HepG2 (cell line): Measurements from ENCODE around the gene UST. TPM values are rescaled to one million over a fixed set of nuclear protein-coding genes. Genes with fewer than 3 reads are reported as not detected.

ENCODE experiments used
- ATAC-seq: fragments of 200-7000 bp; cut with Tn5 transposase; 3 replicates; pipeline ENCODE4 v1.9.1; 2020; ENCODE audit warnings: mild to moderate bottlenecking, moderate library complexity
- BruUV-seq: library from RNA; stranded (reverse); fragments of 400-500 nt; replicated peaks from 2 replicates; lab custom pipeline; 2021; lab: Mats Ljungman, UMichigan
- CTCF ChIA-PET: fragments of 300-600 bp; formaldehyde crosslinking; extraction: SDS; loops from one replicate; lab custom pipeline; 2021; ENCODE audit warnings: low total read pairs, inconsistent platforms, low intra/inter-chr PET ratio; lab: Yijun Ruan, JAX
- POLR2A ChIA-PET: fragments of 350-600 bp; sonication (Branson Sonifier 250); formaldehyde crosslinking; loops from one replicate; lab custom pipeline; 2020; ENCODE audit warnings: antibody characterized with exemption, inconsistent platforms; lab: Yijun Ruan, JAX
- DNase-seq: peaks from one replicate; pipeline ENCODE4 v3.0.0-alpha.2; 2015; ENCODE audit warnings: low spot score
- FAIRE-seq: peaks from 3 replicates; lab custom pipeline; 2011; peaks lifted over from hg19 to GRCh38; lab: Jason Lieb, UNC
- H2AFZ ChIP-seq: one replicate; pipeline ENCODE4 v1.6.1; 2011; ENCODE audit warnings: low read length, inconsistent platforms
- H3K27ac ChIP-seq: fragments of 300-600 bp; 3 replicates; pipeline ENCODE4 v1.8.0; 2011; ENCODE audit warnings: mixed run types, mild to moderate bottlenecking, mixed read lengths, low read length, inconsistent platforms; ENCODE audit not compliant: insufficient read depth; ENCODE audit errors: extremely low read length
- H3K27me3 ChIP-seq, 2 experiments: fragments of 200-600 bp in 1 of 2; 2 replicates in 1 of 2; 3 replicates in 1 of 2; pipeline versions ENCODE4 v1.6.0 to v1.8.0; 2011; ENCODE audit warnings: low read length in 2 of 2, mild to moderate bottlenecking in 2 of 2, moderate library complexity in 2 of 2, inconsistent platforms in 1 of 2; ENCODE audit not compliant: insufficient read depth in 2 of 2, control insufficient read depth in 1 of 2
- H3K36me3 ChIP-seq, 2 experiments: fragments of 200-600 bp in 1 of 2; replicated peaks in 1 of 2; 2 replicates in 1 of 2; 3 replicates in 1 of 2; pipeline versions ENCODE4 v1.5.1 to v1.8.0; 2011; ENCODE audit warnings: low read length in 2 of 2, inconsistent platforms in 1 of 2; ENCODE audit not compliant: insufficient read depth in 2 of 2, control insufficient read depth in 1 of 2
- H3K4me1 ChIP-seq: 2 replicates; pipeline ENCODE4 v1.5.1; 2012; ENCODE audit warnings: low read length, inconsistent platforms; ENCODE audit not compliant: insufficient read depth
- H3K4me2 ChIP-seq: 2 replicates; pipeline ENCODE4 v1.6.0; 2011; ENCODE audit warnings: low read depth, low read length, inconsistent platforms
- H3K4me3 ChIP-seq, 3 experiments: fragments of 200-600 bp in 1 of 3; sonication (generic), shearing (Covaris generic) in 1 of 3; replicated peaks in 1 of 3; 2 replicates each; pipeline ENCODE4 v1.5.1; 2011 to 2016; ENCODE audit warnings: low read length in 3 of 3, inconsistent platforms in 2 of 3, low read depth in 2 of 3, mild to moderate bottlenecking in 2 of 3, control low read depth in 1 of 3, mixed read lengths in 1 of 3; ENCODE audit not compliant: insufficient read depth in 1 of 3
- H3K79me2 ChIP-seq: one replicate; pipeline ENCODE4 v1.6.1; 2011; ENCODE audit warnings: low read length, inconsistent platforms; ENCODE audit not compliant: insufficient read depth
- H3K9ac ChIP-seq: 2 replicates; pipeline ENCODE4 v1.6.0; 2011; ENCODE audit warnings: mild to moderate bottlenecking, low read depth, low read length, inconsistent platforms; ENCODE audit not compliant: insufficient read depth
- H3K9me3 ChIP-seq: 2 replicates; pipeline ENCODE4 v1.5.1; 2012; ENCODE audit warnings: mild to moderate bottlenecking, low read length
- H4K20me1 ChIP-seq: 2 replicates; pipeline ENCODE4 v1.6.0; 2011; ENCODE audit warnings: inconsistent platforms, mild to moderate bottlenecking, low read length, moderate library complexity; ENCODE audit not compliant: insufficient read depth
- ARNT2 ChIP-seq: sonication (generic); formaldehyde crosslinking; IDR thresholded peaks from 2 replicates; pipeline ENCODE4 v1.8.0; 2022; ENCODE audit warnings: mild to moderate bottlenecking, low read depth, missing genetic modification reagents, moderate library complexity
- CC2D1A ChIP-seq: sonication (generic); formaldehyde crosslinking; IDR thresholded peaks from 2 replicates; pipeline ENCODE4 v1.8.1; 2023; ENCODE audit warnings: mild to moderate bottlenecking, missing genetic modification reagents
- HOXA7 ChIP-seq: sonication (generic); formaldehyde crosslinking; IDR thresholded peaks from 2 replicates; pipeline ENCODE4 v1.8.1; 2022; ENCODE audit warnings: mild to moderate bottlenecking, missing genetic modification reagents, moderate library complexity
- KLF13 ChIP-seq: sonication (generic); formaldehyde crosslinking; IDR thresholded peaks from 2 replicates; pipeline ENCODE4 v1.4.0; 2020; ENCODE audit warnings: mild to moderate bottlenecking, missing genetic modification reagents
- MIER3 ChIP-seq: IDR thresholded peaks from 2 replicates; pipeline ENCODE4 v1.6.1; 2016; ENCODE audit warnings: missing compliant biosample characterization, borderline replicate concordance
- NFE2 ChIP-seq: sonication (generic); formaldehyde crosslinking; IDR thresholded peaks from 2 replicates; pipeline ENCODE4 v1.4.0; 2020; ENCODE audit warnings: missing genetic modification reagents
- PAXIP1 ChIP-seq: sonication (generic); formaldehyde crosslinking; conservative IDR thresholded peaks from 2 replicates; pipeline ENCODE4 v1.4.0; 2020; ENCODE audit warnings: mild to moderate bottlenecking, missing genetic modification reagents, moderate library complexity
- PLRG1 ChIP-seq: fragments of 450-650 bp; conservative IDR thresholded peaks from 2 replicates; pipeline ENCODE4 v1.6.1; 2016
- PPARG ChIP-seq: conservative IDR thresholded peaks from 2 replicates; pipeline ENCODE4 v1.6.1; 2016; ENCODE audit warnings: missing biosample characterization, missing genetic modification reagents
- SALL1 ChIP-seq: sonication (generic); formaldehyde crosslinking; IDR thresholded peaks from 2 replicates; pipeline ENCODE4 v1.8.0; 2022; ENCODE audit warnings: mild to moderate bottlenecking, missing genetic modification reagents
- SMAD3 ChIP-seq: sonication (generic); formaldehyde crosslinking; IDR thresholded peaks from 2 replicates; pipeline ENCODE4 v1.4.0; 2020; ENCODE audit warnings: missing genetic modification reagents
- SNRNP70 ChIP-seq: fragments of 200-400 bp; formaldehyde crosslinking; IDR thresholded peaks from 2 replicates; pipeline ENCODE4 v1.6.1; 2017; ENCODE audit warnings: mild to moderate bottlenecking, low read depth, low read length, moderate library complexity
- YY1 ChIP-seq: IDR thresholded peaks from 2 replicates; pipeline ENCODE4 v1.6.1; 2011; ENCODE audit warnings: low read length, low read depth, moderate library complexity, mild to moderate bottlenecking; ENCODE audit not compliant: insufficient read depth, insufficient replicate concordance
- ZBTB1 ChIP-seq: sonication (generic); formaldehyde crosslinking; IDR thresholded peaks from 2 replicates; pipeline ENCODE4 v1.4.0; 2020; ENCODE audit warnings: missing genetic modification reagents, borderline replicate concordance
- ZEB1 ChIP-seq: IDR thresholded peaks from 2 replicates; pipeline ENCODE4 v1.6.1; 2012; ENCODE audit warnings: mild to moderate bottlenecking, low read depth, inconsistent platforms; ENCODE audit not compliant: insufficient replicate concordance
- ZNF124 ChIP-seq: sonication (generic); formaldehyde crosslinking; IDR thresholded peaks from 2 replicates; pipeline ENCODE4 v1.4.0; 2020; ENCODE audit warnings: missing genetic modification reagents
- ZNF616 ChIP-seq: sonication (generic); formaldehyde crosslinking; IDR thresholded peaks from 2 replicates; pipeline ENCODE4 v1.5.0; 2020; ENCODE audit warnings: low read depth, mild to moderate bottlenecking, missing genetic modification reagents
- ZNF644 ChIP-seq: IDR thresholded peaks from 2 replicates; pipeline ENCODE4 v1.6.1; 2016; ENCODE audit warnings: low read depth
- ZNF879 ChIP-seq: sonication (generic); formaldehyde crosslinking; IDR thresholded peaks from 2 replicates; pipeline ENCODE4 v1.8.1; 2023; ENCODE audit warnings: missing genetic modification reagents
- ZSCAN12 ChIP-seq: sonication (generic); formaldehyde crosslinking; IDR thresholded peaks from 2 replicates; pipeline ENCODE4 v1.9.0; 2021; ENCODE audit warnings: mild to moderate bottlenecking, missing genetic modification reagents
- WGBS: methylation state at CpG from one replicate; pipeline ENCODE4 v1.1.6; 2017; ENCODE audit warnings: low lambda C conversion rate; 5-methylcytosine and 5-hydroxymethylcytosine counted together
- in situ Hi-C: cut with HindIII; loops from 2 replicates; pipeline ENCODE4 v1.10.0; 2017; ENCODE audit warnings: low pct_unique_long_range_greater_than_20kb; ENCODE audit not compliant: extremely low pct_ligation_motif_present
- intact Hi-C: fragments of 100-400 bp; cut with micrococcal nuclease; formaldehyde crosslinking; loops from one replicate; pipeline ENCODE4 v1.10.0; 2022; ENCODE audit not compliant: unreplicated experiment
- polyA plus RNA-seq, 8 experiments: library from polyadenylated mRNA; depleted of rRNA in 3 of 8; stranded (reverse) in 7 of 8; unstranded in 1 of 8; fragments of >200 nt; fragmentation: Illumina TruSeq in 4 of 8; extraction: Trizol in 4 of 8; gene quantifications; 2 replicates each; pipeline versions ENCODE4 v1.2.1 to v1.2.3, GENCODE V29; 2011 to 2016; ENCODE audit warnings: low read depth in 4 of 8, missing spikeins in 1 of 8, mixed read lengths in 1 of 8; ENCODE audit not compliant: insufficient read depth in 1 of 8
- total RNA-seq, 5 experiments: library from RNA; depleted of rRNA; stranded (reverse); fragments of >200 nt; fragmentation: Illumina TruSeq; extraction: Trizol; gene quantifications; 2 replicates each; pipeline ENCODE4 v1.2.3, GENCODE V29; 2016; ENCODE audit warnings: low read depth in 1 of 5
- TF ChIP-seq, protein P1 (sequence below): sonication (generic); formaldehyde crosslinking; IDR thresholded peaks from 2 replicates; pipeline ENCODE4 v1.8.0; 2022; ENCODE audit warnings: mild to moderate bottlenecking, missing genetic modification reagents, borderline replicate concordance

UST gene
- total and polyA plus RNA-seq, 2 of the 13 experiments (the other 11 are each of a cell fraction or from before 2014, with no cell fraction given) = 0.27 TPM; not detected in 1

DNA sequence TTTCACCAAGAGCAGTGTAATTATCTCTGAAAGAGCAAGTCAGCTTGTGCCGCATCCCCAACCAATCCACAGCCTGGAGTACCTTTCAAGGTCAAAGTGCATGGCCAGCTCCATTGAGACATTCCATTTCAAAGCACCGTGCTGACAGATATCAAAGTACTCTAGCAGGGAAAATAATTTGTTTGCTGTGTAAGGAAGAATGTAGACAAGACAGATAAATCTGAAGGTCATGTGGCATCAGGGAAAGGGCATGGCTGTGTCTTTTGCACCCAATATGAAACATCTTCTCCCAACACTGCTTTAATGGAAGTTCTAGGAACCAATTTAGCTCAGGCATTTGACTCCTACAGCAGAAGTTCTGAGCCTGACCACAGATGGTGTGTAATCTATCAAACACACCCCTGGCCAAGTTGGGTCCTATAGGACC, 328.0 kb downstream of the UST start:
- H4K20me1 ChIP-seq = no peaks in the 10 kb centered on the region
- POLR2A ChIA-PET = interaction anchor here (1.0 to 2.0 kb wide), 5 partner anchors 9 to 366 kb away, joined by 3 to 8 read pairs (median 3); partner anchors contain the start of gene TAB2
- CTCF ChIA-PET = no interaction called here
- 0% methylated on average over 2 of the region's 2 CpGs for WGBS
- H2AFZ ChIP-seq = no peak overlapping the region
- intact Hi-C loops (loop anchor here (1.0 to 2.0 kb wide), 2 partner anchors 14 to 42 kb away; no protein-coding TSS in a partner anchor), in situ Hi-C loops (no loop called here)
- peak; percentile 94 for FAIRE-seq
- peak; percentile 94 for DNase-seq
- no peaks in the 10 kb centered on the region for H3K27me3 ChIP-seq
- no peak overlapping the region; a peak in 1 of 6 replicates for H3K4me3 ChIP-seq
- BruUV-seq = no TSS peak
- H3K4me1 ChIP-seq = peaks cover 48% of the 10 kb centered on the region
- H3K79me2 ChIP-seq = no peaks in the 10 kb centered on the region
- peak overlapping the region; percentile 56 for H3K4me2 ChIP-seq
- H3K36me3 ChIP-seq = no peaks in the 10 kb centered on the region
- peak overlapping the region; percentile 50 for H3K27ac ChIP-seq
- H3K9ac ChIP-seq = no peak overlapping the region; the same call in 1 of the 2 replicates
- H3K9me3 ChIP-seq = no peaks in the 10 kb centered on the region
- peak; percentile 95 for ATAC-seq
- TF ChIP-seq SALL1 (CRISPR knock-in tag) = peak; percentile 85
- TF ChIP-seq, protein P1, sequence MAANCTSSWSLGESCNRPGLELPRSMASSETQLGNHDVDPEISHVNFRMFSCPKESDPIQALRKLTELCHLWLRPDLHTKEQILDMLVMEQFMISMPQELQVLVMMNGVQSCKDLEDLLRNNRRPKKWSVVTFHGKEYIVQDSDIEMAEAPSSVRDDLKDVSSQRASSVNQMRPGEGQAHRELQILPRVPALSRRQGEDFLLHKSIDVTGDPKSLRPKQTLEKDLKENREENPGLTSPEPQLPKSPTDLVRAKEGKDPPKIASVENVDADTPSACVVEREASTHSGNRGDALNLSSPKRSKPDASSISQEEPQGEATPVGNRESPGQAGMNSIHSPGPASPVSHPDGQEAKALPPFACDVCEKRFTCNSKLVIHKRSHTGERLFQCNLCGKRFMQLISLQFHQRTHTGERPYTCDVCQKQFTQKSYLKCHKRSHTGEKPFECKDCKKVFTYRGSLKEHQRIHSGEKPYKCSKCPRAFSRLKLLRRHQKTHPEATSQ (CRISPR knock-in tag) = peak; percentile 50; the same call in 1 of the 2 replicates
- TF ChIP-seq ZNF644 (CRISPR knock-in tag) = peak; percentile 92
- TF ChIP-seq ZSCAN12 = no peak
- TF ChIP-seq PPARG (CRISPR knock-in tag) = peak; percentile 65
- peak; percentile 87 for TF ChIP-seq PAXIP1 (CRISPR knock-in tag)
- no peak for TF ChIP-seq MIER3
- no peak for TF ChIP-seq ZNF616 (CRISPR knock-in tag)
- TF ChIP-seq ZEB1 = no peak
- no peak for TF ChIP-seq NFE2
- no peak for TF ChIP-seq ZBTB1 (CRISPR knock-in tag)
- TF ChIP-seq HOXA7 (CRISPR knock-in tag) = no peak
- no peak for TF ChIP-seq CC2D1A (CRISPR knock-in tag)
- TF ChIP-seq ZNF879 (CRISPR knock-in tag) = no peak
- TF ChIP-seq SMAD3 (CRISPR knock-in tag) = 0 out of 2 replicates have a peak, but pooled peaks have one; percentile 38
- no peak for TF ChIP-seq PLRG1
- TF ChIP-seq SNRNP70 = no peak
- TF ChIP-seq ZNF124 (CRISPR knock-in tag) = peak; percentile 73; the same call in 1 of the 2 replicates
- TF ChIP-seq ARNT2 (CRISPR knock-in tag) = no peak
- no peak for TF ChIP-seq KLF13 (CRISPR knock-in tag)
- TF ChIP-seq YY1 = no peak
